Measurements from ENCODE around the gene MAPK10. TPM values are rescaled to one million over a fixed set of nuclear protein-coding genes. Genes with fewer than 3 reads are reported as not detected.

The MAPK10 gene
- total RNA-seq, 1 donor from 2014 or later: 23.6 TPM

GRCh38 chr4:86376850-86377249, 17.0 kb upstream of the MAPK10 start:
- Histone ChIP-seq H3K27me3 (no peaks in the 10 kb centered on the region), H3K4me1 (no peaks in the 10 kb centered on the region), H3K36me3 (no peaks in the 10 kb centered on the region), H3K9me3 (no peaks in the 10 kb centered on the region), H3K4me3 (no peak overlapping the region), H3K27ac (no peak overlapping the region)
- TF ChIP-seq CTCF (IDR thresholded peaks at IDR 0.05): no peak
- intact Hi-C loops (cut with DNase I): no loop called here
- ATAC-seq (no peak), DNase-seq (no peak)

- intact Hi-C loops (cut with DNase I): no loop called here
- Histone ChIP-seq H3K27me3 (no peaks in the 10 kb centered on the region), H3K4me1 (no peaks in the 10 kb centered on the region), H3K27ac (no peak overlapping the region), H3K36me3 (no peaks in the 10 kb centered on the region), H3K9me3 (no peaks in the 10 kb centered on the region), H3K4me3 (no peak overlapping the region)
- no peak for TF ChIP-seq CTCF (IDR thresholded peaks at IDR 0.05)
- DNase-seq (no peak), ATAC-seq (no peak)
These were observed 8.6 kb upstream of the MAPK10 start for GRCh38 chr4:86368433-86368832.

- DNase-seq (no peak), ATAC-seq (no peak)
- H3K27me3 ChIP-seq: no peaks in the 10 kb centered on the region
- H3K4me1 ChIP-seq: no peaks in the 10 kb centered on the region
- H3K9me3 ChIP-seq: no peaks in the 10 kb centered on the region
- no peak overlapping the region for H3K27ac ChIP-seq
- intact Hi-C loops (cut with DNase I): no loop called here
- no peak for TF ChIP-seq CTCF (IDR thresholded peaks at IDR 0.05)
- H3K36me3 ChIP-seq: no peaks in the 10 kb centered on the region
- H3K4me3 ChIP-seq: no peak overlapping the region
These were observed 7.7 kb upstream of the MAPK10 start for GRCh38 chr4:86367577-86367976.

- DNase-seq (no peak), ATAC-seq (no peak)
- no peaks in the 10 kb centered on the region for H3K27me3 ChIP-seq
- intact Hi-C loops (cut with DNase I): no loop called here
- no peak for TF ChIP-seq CTCF (IDR thresholded peaks at IDR 0.05)
- no peaks in the 10 kb centered on the region for H3K36me3 ChIP-seq
- no peaks in the 10 kb centered on the region for H3K4me1 ChIP-seq
- H3K27ac ChIP-seq: no peak overlapping the region
- H3K4me3 ChIP-seq: no peak overlapping the region
- H3K9me3 ChIP-seq: no peaks in the 10 kb centered on the region
These were observed 7.1 kb upstream of the MAPK10 start for GRCh38 chr4:86366920-86367319.

GRCh38 chr4:86362510-86362909, 2.7 kb upstream of the MAPK10 start:
- Histone ChIP-seq H3K36me3 (no peaks in the 10 kb centered on the region), H3K27me3 (no peaks in the 10 kb centered on the region), H3K4me3 (no peak overlapping the region), H3K9me3 (no peaks in the 10 kb centered on the region), H3K27ac (no peak overlapping the region), H3K4me1 (no peaks in the 10 kb centered on the region)
- DNase-seq (no peak), ATAC-seq (no peak)
- TF ChIP-seq CTCF (IDR thresholded peaks at IDR 0.05): no peak
- intact Hi-C loops (cut with DNase I): no loop called here

- no peaks in the 10 kb centered on the region for H3K4me1 ChIP-seq
- ATAC-seq (no peak), DNase-seq (no peak)
- H3K27me3 ChIP-seq: no peaks in the 10 kb centered on the region
- H3K9me3 ChIP-seq: no peaks in the 10 kb centered on the region
- no peak for TF ChIP-seq CTCF (IDR thresholded peaks at IDR 0.05)
- no peaks in the 10 kb centered on the region for H3K36me3 ChIP-seq
- no peak overlapping the region for H3K27ac ChIP-seq
- intact Hi-C loops (cut with DNase I): no loop called here
- no peak overlapping the region for H3K4me3 ChIP-seq
These were observed 1.6 kb downstream of the MAPK10 start for GRCh38 chr4:86358257-86358656.

Measured in upper lobe of right lung (tissue), 1 donor.